ENCODE data around the gene PAM. TPM values are rescaled to one million over a fixed set of nuclear protein-coding genes. Genes with fewer than 3 reads are reported as not detected.
"Not testable (repeated sequence)": the region's sequence is repeated elsewhere in the genome, so short reads cannot be mapped to it uniquely, and the experiment has no call there.

PAM gene
- total RNA-seq, 1 donor from 2014 or later: 51.3 TPM

DNA sequence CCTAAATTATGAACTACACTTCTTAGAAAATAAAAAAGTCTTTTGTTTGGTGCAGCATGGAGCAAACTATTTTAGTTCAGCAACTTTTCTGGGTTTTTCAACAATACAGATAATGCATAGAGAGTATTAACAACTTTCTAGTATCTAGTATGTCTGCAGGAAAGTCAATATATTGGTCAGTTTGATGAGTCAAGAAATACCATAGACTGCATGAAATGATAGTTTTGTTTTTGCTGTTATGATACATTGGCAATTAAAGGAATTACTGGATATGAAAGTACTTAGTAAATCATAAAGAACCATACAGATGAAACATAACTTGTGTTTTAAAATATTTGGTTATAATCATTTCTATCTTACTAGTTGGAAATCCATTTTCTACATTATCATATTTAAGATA, 191.3 kb downstream of the PAM start:
- ATAC-seq: no peak

DNA sequence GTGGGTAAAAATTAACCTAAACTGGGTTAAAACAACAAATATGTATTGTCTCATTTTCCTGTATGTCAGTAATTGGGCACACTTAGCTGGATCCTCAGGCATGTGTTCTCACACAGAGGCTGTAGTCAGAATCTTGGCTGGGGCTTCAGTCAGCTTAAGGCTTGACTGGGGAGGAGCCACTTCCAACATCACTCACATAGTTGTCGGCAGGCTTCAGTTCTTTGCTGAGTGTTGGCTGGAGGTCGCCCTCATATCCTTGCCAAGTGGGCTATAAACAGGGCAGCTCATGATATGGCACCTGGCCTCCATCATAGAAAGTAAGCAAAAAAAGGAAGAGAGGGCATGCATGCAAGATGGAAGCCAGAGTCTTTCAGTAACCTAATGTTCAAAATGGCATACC, 191.9 kb downstream of the PAM start:
- no peak for ATAC-seq

DNA sequence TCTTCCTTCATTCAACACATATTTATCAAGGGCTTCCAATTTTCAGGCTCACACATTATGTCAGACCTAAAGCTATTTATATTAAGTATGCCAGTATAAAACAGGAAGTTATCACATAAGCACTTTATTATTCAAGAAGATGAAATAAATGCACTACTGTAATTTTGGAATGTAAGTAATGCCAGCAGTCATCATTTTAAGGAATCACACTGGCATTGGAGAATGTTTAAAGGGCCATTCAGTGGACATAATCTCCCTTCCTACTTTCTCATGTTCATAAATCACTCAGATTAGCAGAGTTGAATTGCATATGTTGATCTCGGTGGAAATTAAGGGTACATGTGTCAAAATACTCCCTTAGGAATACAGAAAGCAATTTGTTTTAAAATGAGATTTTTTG, 200.4 kb downstream of the PAM start:
- no peak for ATAC-seq

DNA sequence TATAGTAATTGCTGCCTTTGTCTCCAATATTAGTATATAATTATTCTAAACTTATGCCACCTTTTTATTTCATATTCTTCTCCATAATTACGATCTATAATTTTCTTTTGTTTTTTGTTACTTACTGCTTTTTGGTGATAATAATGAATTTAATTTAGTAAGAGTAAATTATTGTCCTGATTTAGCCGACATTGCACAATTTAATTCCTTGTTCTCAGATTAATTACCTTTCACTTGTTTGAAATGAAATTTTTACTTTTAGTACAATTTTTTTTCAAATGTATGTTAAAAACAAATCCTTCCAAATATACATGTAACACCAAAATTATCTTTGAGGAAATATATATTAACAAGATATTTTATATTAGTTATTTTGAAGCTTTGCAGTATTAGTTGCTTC, 201.5 kb downstream of the PAM start:
- ATAC-seq: no peak

DNA sequence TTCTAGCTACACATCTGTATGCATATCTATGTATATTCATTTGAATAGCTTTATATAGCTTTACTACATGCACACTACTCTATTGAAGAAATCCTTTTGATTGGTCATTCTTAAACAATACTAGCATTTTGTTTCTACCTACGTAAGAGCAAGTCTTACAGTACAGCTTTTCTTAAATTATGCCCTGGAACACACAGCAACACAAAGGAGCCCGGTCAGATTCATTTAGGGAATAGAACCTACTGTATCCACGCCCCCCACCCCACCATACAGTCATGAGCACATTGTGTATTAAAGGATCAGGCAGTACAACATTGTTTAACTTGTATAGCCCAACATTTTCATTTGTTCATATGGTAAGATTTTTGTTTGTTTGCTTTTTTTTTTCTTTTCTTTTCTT, 202.0 kb downstream of the PAM start:
- ATAC-seq: no peak

DNA sequence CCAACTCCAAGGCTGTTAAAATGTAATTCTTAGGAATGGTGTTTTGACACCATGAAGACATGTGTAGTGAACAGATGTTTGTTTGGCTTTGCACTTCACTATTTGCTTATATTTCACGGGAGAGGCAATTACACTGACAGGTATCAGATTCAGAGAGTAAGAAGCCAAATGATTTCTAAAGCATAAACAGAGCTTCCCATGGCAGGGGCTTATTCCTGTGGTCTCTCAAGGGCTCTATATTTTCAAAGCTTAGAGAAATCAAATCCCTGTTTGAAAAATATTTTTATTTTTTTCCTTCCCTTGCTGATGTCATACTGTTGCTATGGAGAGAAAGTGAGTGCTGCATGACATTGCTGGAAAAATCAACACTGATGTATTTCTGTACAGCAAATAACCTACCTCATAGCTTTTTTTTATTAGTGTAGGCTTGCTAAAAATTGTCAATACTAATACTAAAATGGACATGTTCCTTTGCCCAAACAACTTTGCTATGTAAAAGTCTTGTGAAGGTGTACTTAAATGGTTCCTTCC, 203.4 kb downstream of the PAM start:
- no peak for ATAC-seq

DNA sequence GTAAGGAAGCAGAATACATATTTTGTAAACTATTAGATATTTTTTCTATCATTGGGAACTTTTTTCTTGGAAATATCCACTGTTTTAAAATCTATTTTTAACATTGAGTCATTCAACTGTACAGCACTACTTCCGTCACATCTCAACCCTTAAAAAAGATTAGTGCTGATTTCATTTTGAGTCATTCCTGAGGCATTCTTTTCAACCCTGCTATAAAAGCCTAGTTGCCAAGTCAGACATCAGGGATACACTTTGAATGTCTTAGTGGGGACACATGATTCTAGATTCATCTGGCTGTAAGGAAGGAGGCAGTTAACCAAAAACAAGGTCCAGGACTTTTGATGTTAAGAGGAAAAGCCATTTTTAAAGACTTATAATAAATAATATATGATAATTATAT, 203.9 kb downstream of the PAM start:
- ATAC-seq: peak; percentile 74

DNA sequence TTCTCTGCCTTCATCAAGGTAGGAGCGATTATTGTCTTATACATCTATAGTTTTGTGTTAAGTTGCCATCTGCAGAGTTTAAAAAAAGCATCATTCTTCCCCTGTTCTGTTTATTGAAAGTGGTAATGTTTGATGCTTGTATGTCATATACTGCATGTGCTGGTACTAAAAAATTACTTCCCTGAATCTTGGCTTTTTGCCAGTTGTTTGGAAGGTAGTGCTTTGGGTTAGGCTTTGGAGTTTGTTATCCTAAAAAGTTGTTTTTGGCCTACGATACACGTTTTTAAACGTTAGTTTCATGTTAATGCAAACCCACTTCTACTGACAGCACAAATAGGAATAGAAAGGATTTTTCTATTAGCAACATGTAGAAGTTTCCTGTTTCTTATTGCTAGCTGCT, 206.6 kb downstream of the PAM start:
- ATAC-seq: no peak

DNA sequence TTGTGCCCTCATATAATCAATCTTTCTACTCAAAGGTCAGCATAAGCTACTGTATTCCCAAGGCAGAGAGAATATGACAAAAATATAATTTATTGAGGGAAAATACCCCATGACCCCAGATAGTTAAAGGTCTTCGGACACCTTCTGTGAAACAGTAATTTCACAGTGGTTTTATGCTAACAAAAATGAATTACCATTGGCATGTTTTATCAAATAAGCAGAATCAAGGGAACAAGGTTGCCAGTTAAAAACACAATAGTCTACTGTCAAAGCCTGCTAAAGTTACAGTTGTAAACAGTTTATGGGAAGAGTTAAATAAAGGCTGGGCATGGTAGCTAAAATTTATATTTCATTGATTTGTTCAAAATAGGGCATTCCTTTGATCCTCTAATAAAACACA, 210.5 kb downstream of the PAM start:
- ATAC-seq: no peak

DNA sequence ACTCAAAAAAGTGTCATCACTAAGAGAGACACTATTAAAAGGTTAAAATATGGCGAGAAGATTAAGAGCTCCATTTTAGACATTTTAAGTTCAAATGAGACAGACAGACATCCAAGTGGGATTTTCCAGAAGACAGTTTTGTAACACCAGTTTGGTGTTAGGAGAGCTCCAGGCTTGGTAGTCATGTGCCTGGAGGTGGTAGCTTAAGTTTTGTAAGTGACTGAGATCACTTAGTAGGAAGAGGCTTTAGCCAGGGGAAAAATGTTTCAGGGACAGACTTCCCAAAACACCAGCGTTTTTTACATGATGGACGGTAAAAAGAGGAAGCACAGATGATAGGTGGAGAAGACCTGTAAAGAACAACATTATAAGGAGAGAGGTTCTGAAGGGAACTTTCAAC, 214.5 kb downstream of the PAM start:
- no peak for ATAC-seq

DNA sequence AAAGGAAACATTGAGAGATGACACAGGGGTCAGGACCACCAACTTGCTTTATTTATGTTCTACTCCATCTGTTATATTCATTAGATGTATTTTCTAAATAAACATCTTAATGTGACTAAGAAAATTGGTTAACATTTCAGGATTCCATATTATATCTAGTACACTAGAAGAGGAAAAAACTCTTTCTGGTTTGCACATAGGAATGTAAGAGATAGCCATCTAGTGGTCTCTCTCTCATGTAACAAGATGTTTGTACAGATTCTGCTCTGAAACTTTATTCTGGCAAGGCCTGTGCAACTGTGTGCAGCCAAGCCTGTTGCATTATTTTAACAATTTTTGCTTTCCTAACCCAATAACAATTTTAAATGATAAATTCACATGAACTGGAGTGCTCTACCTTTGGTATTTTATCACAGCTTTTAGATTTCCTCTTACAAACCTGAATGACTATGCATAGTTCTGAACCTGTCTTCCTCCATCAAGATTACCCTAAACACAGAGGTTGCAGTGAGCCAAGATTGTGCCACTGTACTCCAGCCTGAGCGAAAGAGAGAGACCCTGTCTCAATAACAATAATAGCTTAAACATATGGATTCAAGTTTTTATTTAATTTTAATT, 216.7 kb downstream of the PAM start:
- ATAC-seq: no peak

DNA sequence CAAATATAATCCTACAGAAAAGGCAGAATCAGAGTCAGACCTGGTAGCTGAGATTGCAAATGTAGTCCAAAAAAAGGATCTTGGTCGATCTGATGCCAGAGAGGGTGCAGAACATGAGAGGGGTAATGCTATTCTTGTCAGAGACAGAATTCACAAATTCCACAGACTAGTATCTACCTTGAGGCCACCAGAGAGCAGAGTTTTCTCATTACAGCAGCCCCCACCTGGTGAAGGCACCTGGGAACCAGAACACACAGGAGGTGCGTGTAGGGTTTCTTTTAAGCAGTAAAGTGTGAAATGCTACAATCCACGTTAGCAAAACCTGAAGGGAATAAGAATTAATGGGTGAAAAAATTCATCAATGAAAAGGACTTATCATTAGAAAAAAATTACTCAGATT, 219.1 kb downstream of the PAM start:
- no peak for ATAC-seq

DNA sequence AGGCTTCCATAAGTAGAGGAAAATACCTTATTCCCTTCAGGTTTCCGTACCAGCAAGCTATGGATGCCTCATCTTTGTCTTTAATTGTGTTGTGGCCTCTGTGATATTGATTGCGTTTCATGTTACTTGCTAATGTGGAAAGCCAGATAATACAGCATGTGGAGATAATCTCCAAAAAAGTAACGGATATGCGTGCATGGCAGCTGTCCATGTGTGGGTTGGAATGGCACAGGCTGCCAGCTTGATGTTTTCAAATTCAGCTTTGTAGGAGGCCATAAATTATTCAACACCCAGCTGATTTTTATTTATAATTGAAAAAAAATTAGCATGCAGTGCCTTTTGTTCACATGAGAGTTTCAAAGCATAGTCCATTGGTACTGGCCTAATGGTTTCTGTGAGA, 219.9 kb downstream of the PAM start:
- ATAC-seq: no peak

DNA sequence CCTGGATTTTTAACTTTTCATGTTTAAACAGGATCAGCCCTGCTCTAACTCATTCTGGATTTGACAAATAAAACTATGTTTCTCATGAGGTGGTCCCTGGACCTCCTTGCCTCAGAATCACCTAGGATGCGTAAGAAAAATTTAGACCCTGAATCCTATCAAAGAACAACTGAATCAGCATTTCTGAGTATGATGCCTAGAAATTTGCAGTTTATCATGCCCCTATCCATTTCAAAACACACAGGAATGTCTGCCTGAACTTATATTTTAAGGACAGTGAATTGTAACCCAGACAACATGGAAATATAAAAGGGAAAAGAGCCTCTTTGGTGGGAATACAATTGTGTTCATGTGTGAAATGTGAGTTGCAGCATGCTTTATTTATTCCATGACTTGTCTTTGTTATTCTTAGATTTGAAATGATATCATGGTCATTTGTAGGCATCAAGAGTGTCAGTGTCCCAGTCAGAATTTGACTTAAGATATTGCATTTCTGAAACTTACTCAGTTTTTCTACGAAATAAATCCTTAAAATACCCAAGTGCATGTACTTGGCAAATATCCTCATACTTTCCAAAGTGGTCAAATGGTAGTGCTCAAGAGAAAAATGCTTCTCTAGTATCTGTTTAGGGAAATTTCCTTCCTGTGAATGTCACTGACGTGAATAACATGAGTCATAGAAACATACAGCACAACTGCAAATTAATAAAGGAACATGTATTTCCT, 220.5 kb downstream of the PAM start:
- no peak for ATAC-seq

DNA sequence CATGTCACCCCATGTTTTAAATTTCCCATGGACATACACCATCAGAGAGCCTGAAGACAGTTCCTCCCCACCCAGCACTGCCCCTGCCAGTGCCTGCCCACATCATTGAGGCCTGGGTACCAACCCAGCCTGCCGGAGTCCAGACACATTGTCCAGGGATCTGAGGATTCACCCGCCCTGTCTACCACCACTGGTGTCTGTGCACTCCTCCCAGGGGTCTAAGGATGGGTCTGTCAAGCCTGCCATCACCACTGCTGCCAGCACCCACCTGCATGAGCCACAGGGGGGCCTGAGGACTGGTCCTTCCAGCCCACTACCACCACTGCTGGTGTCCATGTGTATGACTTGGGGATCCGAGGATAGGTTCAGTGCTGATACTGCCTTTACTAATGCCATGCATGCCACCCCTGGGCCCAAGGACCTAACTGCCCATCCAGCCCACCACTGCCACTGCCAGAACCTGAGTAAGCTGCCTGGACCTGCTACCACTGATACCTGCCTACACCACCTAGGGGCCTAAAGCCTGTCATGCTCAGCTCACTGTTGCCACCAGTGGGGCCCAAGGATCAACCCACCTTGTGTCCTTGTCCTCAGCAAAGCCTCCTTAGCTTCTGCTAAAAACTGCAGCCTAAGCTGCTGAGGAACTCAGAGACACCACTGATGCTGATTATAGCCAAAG, 227.0 kb downstream of the PAM start:
- no peak for ATAC-seq

DNA sequence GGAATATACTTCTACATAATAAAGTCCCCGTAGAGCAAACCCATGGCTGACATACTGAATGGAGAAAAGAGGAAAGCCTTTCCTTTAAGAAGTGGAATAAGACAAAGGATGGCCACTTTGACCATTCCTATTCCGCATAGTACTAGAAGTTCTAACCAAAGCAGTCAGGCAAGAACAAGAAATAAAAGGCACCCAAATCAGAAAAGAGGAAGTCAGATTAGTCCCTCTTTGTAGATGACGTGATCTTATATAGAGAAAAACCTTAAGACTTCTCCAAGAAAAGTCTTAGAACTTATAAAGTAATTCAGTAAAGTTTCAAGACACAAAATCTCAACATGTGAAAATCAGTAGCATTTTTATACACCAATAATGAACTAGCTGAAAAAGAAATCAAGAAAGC, 231.0 kb downstream of the PAM start:
- ATAC-seq: no peak

DNA sequence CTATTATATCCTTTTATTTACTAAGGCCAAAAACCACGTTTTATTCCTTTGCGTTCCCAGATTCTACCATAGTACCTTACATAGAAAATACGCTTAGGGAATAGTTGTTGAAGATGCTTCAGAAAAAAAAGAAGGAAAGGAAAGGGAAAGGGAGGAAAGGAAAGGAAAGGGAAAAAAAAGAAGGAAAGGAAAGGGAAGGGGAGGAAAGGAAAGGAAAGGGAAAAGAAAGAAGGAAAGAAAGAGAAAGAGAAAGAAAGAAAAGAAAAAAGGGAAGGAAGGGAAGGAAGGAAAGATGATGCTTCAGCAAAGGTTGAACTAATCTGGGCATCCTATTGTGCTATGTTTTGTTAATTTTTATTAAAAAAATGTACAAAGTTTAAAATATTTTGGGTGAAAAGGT, 233.4 kb downstream of the PAM start:
- no peak for ATAC-seq

DNA sequence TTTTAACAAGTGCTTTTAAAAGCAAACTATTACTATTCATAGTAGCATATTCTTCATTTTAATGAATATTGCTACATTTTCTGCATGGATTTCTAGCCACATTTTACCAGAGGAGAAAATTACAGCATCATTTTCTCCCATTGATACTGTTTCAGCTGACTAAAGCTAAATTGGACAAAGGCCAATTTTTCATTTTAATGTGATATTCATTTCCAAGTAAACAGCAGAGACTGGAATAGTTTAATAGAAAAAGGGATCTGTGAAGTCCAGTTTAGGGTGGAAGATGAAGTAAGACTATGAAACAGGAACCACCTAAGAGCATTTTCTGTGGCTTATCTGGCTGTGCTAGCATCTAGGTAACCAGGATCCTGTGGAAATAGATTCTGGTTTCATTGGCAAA, 236.7 kb downstream of the PAM start:
- ATAC-seq: no peak

DNA sequence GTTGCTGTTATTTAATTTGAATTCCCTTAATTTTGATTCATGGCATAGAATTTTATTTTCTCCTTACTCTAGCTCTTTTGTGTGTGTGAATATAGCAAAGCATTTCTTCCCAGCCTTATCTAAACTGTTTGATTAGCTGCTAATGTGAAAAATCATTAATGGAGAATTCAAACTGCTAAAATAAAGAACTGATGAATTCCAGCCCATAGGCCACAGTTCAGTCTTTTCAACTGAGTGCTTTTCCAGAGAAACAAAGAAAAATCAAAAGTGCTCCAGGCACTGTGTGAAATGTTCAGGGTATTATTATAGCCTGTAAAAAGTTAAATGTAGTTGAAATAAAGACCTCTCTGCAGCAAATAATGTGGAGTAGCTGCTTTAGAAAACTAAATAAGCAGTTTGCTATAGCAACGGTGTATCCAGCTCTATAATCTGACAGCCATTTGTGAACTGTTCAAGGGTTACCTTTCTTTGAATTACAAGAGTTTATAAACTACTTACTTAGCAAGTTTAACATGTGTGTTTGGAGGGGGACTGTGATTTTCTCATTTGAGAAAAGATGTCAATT, 241.0 kb downstream of the PAM start:
- no peak for ATAC-seq

DNA sequence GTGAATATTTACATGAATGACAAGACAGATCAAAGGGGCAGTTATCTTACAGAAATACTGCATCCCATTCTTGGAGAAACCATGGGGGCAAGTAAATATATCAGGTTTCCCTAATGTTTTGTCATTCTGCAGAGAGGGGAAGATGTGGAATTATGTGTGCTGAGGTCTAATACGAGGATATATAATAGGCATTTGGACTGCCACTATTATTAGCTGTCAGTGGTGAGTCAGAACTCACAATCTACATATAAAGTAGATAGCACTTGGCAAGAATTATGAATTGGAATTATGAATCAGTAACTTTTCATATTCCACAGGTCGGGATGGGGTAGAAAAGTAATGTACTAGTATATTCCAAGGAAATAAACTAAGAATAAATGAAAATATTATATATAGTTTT, 243.1 kb downstream of the PAM start:
- no peak for ATAC-seq

DNA sequence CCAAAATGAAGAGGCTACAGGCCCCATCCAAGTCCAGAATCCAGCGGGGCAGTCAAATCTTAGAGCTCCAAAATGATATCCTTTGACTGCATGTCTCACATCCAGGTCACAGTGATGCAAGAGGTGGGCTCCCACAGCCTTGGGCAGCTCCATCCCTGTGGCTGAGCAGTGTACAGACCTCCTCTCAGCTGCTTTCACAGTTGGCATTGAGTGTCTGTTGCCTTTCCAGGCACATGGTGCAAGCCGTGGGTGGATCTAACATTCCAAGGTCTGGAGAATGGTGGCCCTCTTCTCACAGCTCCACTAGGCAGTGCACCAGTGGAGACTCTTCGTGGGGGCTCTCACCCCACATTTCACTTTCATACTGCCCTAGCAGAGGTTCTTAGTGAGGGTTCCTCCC, 244.1 kb downstream of the PAM start:
- ATAC-seq: no peak

DNA sequence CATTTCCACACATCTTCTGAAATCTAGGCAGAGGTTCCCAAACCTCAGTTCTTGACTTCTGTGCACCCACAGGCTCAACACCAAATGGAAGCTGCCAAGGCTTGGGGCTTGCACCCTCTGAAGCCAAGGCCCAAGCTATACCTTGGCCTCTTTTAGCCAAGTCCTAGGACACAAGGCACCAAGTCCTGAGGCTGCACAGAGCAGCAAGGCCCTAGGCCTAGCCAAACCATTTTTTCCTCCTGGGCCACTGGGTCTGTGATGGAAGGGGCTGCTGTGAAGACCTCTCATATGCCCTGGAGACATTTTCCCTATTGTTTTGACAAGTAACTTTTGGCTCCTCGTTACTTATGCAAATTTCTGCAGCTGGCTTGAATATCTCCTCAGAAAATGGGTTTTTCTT, 244.5 kb downstream of the PAM start:
- not testable (repeated sequence) for ATAC-seq

DNA sequence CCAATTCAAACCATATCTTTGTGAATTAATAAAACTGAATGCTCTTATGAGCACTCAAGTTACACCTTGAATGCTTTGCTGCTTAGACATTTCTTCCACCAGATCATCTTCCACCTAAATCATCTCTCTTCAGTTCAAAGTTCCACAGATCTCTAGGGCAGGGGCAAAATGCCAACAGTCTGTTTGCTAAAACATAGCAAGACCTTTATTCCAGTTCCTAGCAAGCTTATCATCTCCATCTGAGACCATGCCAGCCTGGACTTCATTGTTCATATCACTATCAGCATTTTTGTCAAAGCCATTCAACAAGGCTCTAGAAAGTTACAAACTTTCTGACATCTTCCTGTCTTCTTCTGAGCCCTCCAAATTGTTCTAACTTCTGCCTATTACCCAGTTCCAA, 245.0 kb downstream of the PAM start:
- ATAC-seq: no peak

DNA sequence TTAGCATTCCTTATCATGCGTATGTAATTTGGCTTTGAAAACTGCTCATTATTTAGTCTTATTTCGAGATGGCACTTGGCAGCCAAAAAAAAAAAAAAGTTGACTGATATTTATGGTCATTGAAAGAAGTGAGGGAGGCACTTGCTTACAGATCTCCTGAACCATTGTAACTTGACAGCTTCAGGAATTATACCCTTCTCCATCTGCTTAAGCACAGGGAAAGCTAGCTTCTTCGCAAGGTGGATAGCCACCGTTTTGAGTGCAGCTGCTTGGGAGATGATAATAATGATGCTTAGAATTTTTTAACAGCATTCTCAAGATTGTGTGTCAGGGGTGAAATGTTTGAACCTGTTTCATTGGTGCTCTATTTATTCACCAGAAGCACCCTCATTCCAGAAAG, 248.8 kb downstream of the PAM start:
- ATAC-seq: no peak
